ENCODE data around the gene MYBPC2. TPM values are rescaled to one million over a fixed set of nuclear protein-coding genes. Genes with fewer than 3 reads are reported as not detected.

Gene MYBPC2
- total RNA-seq, 1 donor from 2014 or later: 1.4 TPM

GRCh38 chr19:50498219-50499056 lies 65.7 kb downstream of the MYBPC2 start:
- POLR2A ChIA-PET: no interaction called here
- H3K9me3 Mint-ChIP-seq: no peaks in the 10 kb centered on the region
- intact Hi-C loops (cut with micrococcal nuclease): no loop called here
- no peak overlapping the region for H3K27ac Mint-ChIP-seq
- CTCF ChIA-PET: no interaction called here
- no peak for TF ChIP-seq CTCF (IDR thresholded peaks at IDR 0.05)
- no peaks in the 10 kb centered on the region for H3K27me3 Mint-ChIP-seq
- ATAC-seq (ENCODE audit: low read depth) (no peak), DNase-seq (no peak)
- H3K36me3 Mint-ChIP-seq (ENCODE audit: low read depth): peaks cover 7% of the 10 kb centered on the region
- no peaks in the 10 kb centered on the region for H3K4me1 Mint-ChIP-seq
- no peak overlapping the region for H3K4me3 Mint-ChIP-seq

GRCh38 chr19:50500060-50500752 lies 67.5 kb downstream of the MYBPC2 start:
- H3K9me3 Mint-ChIP-seq: no peaks in the 10 kb centered on the region
- peak; percentile 58 for ATAC-seq (ENCODE audit: low read depth)
- no peaks in the 10 kb centered on the region for H3K4me1 Mint-ChIP-seq

GRCh38 chr19:50500753-50501151 lies 68.1 kb downstream of the MYBPC2 start:
- Mint-ChIP-seq H3K27me3 (no peaks in the 10 kb centered on the region), H3K4me1 (no peaks in the 10 kb centered on the region), H3K27ac (no peak overlapping the region), H3K4me3 (no peak overlapping the region), H3K36me3 (ENCODE audit: low read depth) (peaks cover 7% of the 10 kb centered on the region), H3K9me3 (no peaks in the 10 kb centered on the region)
- no peak for ATAC-seq (ENCODE audit: low read depth)
- no peak for TF ChIP-seq CTCF (IDR thresholded peaks at IDR 0.05)
- ChIA-PET POLR2A (interaction anchor here (0.7 kb wide), 1 partner anchor 783 kb away, joined by 4 read pairs; no protein-coding TSS in a partner anchor), CTCF (interaction anchor here (0.7 kb wide), 1 partner anchor 56 kb away, joined by 3 read pairs; no protein-coding TSS in a partner anchor)
- no peak for DNase-seq
- intact Hi-C loops (cut with micrococcal nuclease): no loop called here

More at GRCh38 chr19:50500060-50500752, 67.5 kb downstream of the MYBPC2 start:
- H3K4me3 Mint-ChIP-seq: no peak overlapping the region
- H3K27me3 Mint-ChIP-seq: no peaks in the 10 kb centered on the region
- no peak for TF ChIP-seq CTCF (IDR thresholded peaks at IDR 0.05)
- no peak overlapping the region for H3K27ac Mint-ChIP-seq
- CTCF ChIA-PET: interaction anchor here (0.7 kb wide), 1 partner anchor 56 kb away, joined by 3 read pairs; no protein-coding TSS in a partner anchor
- peaks cover 6% of the 10 kb centered on the region for H3K36me3 Mint-ChIP-seq (ENCODE audit: low read depth)
- intact Hi-C loops (cut with micrococcal nuclease): no loop called here
- POLR2A ChIA-PET: interaction anchor here (0.7 kb wide), 1 partner anchor 782 kb away, joined by 4 read pairs; no protein-coding TSS in a partner anchor
- DNase-seq: no peak

GRCh38 chr19:50501186-50501567 lies 68.5 kb downstream of the MYBPC2 start:
- CTCF ChIA-PET: interaction anchor here (0.6 kb wide), 1 partner anchor 55 kb away, joined by 4 read pairs; no protein-coding TSS in a partner anchor
- H3K27ac Mint-ChIP-seq: no peak overlapping the region
- no peak overlapping the region for H3K4me3 Mint-ChIP-seq
- TF ChIP-seq CTCF (IDR thresholded peaks at IDR 0.05): no peak
- no peaks in the 10 kb centered on the region for H3K27me3 Mint-ChIP-seq
- POLR2A ChIA-PET: no interaction called here
- intact Hi-C loops (cut with micrococcal nuclease): no loop called here
- H3K9me3 Mint-ChIP-seq: no peaks in the 10 kb centered on the region
- DNase-seq: no peak
- no peak for ATAC-seq (ENCODE audit: low read depth)
- no peaks in the 10 kb centered on the region for H3K4me1 Mint-ChIP-seq
- H3K36me3 Mint-ChIP-seq (ENCODE audit: low read depth): peaks cover 8% of the 10 kb centered on the region
